ENCODE results near the gene GALNT12. TPM values are rescaled to one million over a fixed set of nuclear protein-coding genes. Genes with fewer than 3 reads are reported as not detected.

Gene GALNT12
- 3.7 and 4.0 TPM in 2 replicates for total RNA-seq

- intact Hi-C loops (cut with micrococcal nuclease) = no loop called here
Measured at GRCh38 chr9:98807070-98807813, at the start of gene GALNT12. GALNT12 (plus strand) TSS chr9:98807670; CDS start chr9:98807699, 29 bp downstream.

GRCh38 chr9:98760231-98760630 is 47.2 kb upstream of the GALNT12 start:
- intact Hi-C loops (cut with micrococcal nuclease) = no loop called here

- intact Hi-C loops (cut with micrococcal nuclease) = no loop called here
Measured at GRCh38 chr9:98763986-98764745, 43.3 kb upstream of the GALNT12 start.

- intact Hi-C loops (cut with micrococcal nuclease) = no loop called here
Measured at GRCh38 chr9:98765256-98765655, 42.2 kb upstream of the GALNT12 start.

GRCh38 chr9:98766586-98766985 is 40.9 kb upstream of the GALNT12 start:
- intact Hi-C loops (cut with micrococcal nuclease) = no loop called here

- intact Hi-C loops (cut with micrococcal nuclease) = no loop called here
Measured at GRCh38 chr9:98767196-98767595, 40.3 kb upstream of the GALNT12 start.

GRCh38 chr9:98767915-98768314 is 39.6 kb upstream of the GALNT12 start:
- intact Hi-C loops (cut with micrococcal nuclease) = no loop called here

- intact Hi-C loops (cut with micrococcal nuclease) = no loop called here
Measured at GRCh38 chr9:98768344-98768743, 39.1 kb upstream of the GALNT12 start.

- intact Hi-C loops (cut with micrococcal nuclease) = no loop called here
Measured at GRCh38 chr9:98770717-98771116, 36.8 kb upstream of the GALNT12 start.

- intact Hi-C loops (cut with micrococcal nuclease) = no loop called here
Measured at GRCh38 chr9:98771209-98771874, 36.1 kb upstream of the GALNT12 start.

- intact Hi-C loops (cut with micrococcal nuclease) = no loop called here
Measured at GRCh38 chr9:98772364-98773155, 34.9 kb upstream of the GALNT12 start.

GRCh38 chr9:98773721-98774120 is 33.7 kb upstream of the GALNT12 start:
- intact Hi-C loops (cut with micrococcal nuclease) = no loop called here

GRCh38 chr9:98774746-98775145 is 32.7 kb upstream of the GALNT12 start:
- intact Hi-C loops (cut with micrococcal nuclease) = no loop called here

GRCh38 chr9:98775831-98776441 is 31.5 kb upstream of the GALNT12 start:
- intact Hi-C loops (cut with micrococcal nuclease) = loop anchor here (1.0 kb wide), 1 partner anchor 461 kb away; no protein-coding TSS in a partner anchor

GRCh38 chr9:98777618-98778017 is 29.9 kb upstream of the GALNT12 start:
- intact Hi-C loops (cut with micrococcal nuclease) = no loop called here

- intact Hi-C loops (cut with micrococcal nuclease) = no loop called here
Measured at GRCh38 chr9:98778251-98778650, 29.2 kb upstream of the GALNT12 start.

- intact Hi-C loops (cut with micrococcal nuclease) = no loop called here
Measured at GRCh38 chr9:98778711-98779530, 28.5 kb upstream of the GALNT12 start.

- intact Hi-C loops (cut with micrococcal nuclease) = no loop called here
Measured at GRCh38 chr9:98780059-98780749, 27.3 kb upstream of the GALNT12 start.
